ENCODE results near the gene ZNF793.

DNA sequence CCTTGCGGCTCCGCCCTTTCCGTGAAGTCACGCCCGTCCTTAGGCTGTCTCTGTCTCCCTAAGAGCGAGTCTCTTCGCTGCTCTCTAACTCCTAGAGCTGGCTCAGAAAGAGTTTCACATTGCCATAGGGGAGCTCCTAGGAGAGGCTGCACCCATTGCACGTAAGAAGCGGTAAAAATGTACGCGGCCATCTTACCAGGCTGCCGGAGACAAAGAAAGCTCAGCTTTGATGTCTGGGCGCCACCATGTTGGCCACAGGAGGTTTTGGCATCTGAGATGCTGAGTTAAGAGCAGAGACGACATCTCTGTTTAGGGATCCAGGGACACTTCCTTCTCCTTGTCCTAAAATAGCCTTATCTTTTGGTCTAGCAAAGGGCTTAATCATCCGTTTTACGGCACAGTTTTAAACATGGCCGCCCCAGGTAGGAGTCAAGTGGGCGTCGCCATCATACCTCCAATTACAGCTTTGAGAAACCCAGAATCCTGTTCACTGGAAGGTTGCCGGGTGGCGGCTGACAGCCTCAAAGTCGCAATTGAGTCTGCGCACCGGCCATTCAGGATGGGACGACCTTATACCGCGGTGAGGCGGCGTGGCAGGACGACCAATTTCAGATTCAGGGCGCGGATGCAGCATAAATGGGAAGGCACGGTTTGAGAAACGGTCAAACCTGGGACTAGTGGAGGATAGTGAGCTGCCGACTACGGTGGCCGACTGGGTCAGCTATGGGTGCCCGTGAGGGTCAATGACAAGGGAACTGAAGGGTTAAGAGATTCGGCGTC lies at the start of gene ZNF793:
- TF ChIP-seq, protein P1, sequence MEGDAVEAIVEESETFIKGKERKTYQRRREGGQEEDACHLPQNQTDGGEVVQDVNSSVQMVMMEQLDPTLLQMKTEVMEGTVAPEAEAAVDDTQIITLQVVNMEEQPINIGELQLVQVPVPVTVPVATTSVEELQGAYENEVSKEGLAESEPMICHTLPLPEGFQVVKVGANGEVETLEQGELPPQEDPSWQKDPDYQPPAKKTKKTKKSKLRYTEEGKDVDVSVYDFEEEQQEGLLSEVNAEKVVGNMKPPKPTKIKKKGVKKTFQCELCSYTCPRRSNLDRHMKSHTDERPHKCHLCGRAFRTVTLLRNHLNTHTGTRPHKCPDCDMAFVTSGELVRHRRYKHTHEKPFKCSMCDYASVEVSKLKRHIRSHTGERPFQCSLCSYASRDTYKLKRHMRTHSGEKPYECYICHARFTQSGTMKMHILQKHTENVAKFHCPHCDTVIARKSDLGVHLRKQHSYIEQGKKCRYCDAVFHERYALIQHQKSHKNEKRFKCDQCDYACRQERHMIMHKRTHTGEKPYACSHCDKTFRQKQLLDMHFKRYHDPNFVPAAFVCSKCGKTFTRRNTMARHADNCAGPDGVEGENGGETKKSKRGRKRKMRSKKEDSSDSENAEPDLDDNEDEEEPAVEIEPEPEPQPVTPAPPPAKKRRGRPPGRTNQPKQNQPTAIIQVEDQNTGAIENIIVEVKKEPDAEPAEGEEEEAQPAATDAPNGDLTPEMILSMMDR (IDR thresholded peaks at IDR 0.05 in 2 of 3, conservative IDR thresholded peaks at IDR 0.05 in 1 of 3; ENCODE audit: control insufficient read depth in 2 of 3, extremely low read depth in 1 of 3, insufficient read depth in 1 of 3, low read depth in 3 of 3, low read length in 3 of 3): no peak
- TF ChIP-seq RAD51 (IDR thresholded peaks at IDR 0.05) (no peak), POLR2A (IDR thresholded peaks at IDR 0.05; ENCODE audit: low read depth, low read length) (peak; percentile 63)
- TF ChIP-seq, protein P2, sequence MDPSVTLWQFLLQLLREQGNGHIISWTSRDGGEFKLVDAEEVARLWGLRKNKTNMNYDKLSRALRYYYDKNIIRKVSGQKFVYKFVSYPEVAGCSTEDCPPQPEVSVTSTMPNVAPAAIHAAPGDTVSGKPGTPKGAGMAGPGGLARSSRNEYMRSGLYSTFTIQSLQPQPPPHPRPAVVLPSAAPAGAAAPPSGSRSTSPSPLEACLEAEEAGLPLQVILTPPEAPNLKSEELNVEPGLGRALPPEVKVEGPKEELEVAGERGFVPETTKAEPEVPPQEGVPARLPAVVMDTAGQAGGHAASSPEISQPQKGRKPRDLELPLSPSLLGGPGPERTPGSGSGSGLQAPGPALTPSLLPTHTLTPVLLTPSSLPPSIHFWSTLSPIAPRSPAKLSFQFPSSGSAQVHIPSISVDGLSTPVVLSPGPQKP (IDR thresholded peaks at IDR 0.05; ENCODE audit: low read depth, low read length): no peak
